ENCODE results near the gene TPK1. TPM values are rescaled to one million over a fixed set of nuclear protein-coding genes. Genes with fewer than 3 reads are reported as not detected.

Gene TPK1
- total and polyA plus RNA-seq, 12 donors, result 2.9 to 10.8 (median 6.4) TPM

- Histone ChIP-seq H3K27ac (no peak overlapping the region), H3K4me1 (no peaks in the 10 kb centered on the region), H3K9me3 (peaks cover 0 to 26% (median 0%) of the 10 kb centered on the region in 11 donors), H3K4me3 (no peak overlapping the region), H3K27me3 (no peaks in the 10 kb centered on the region), H3K36me3 (no peaks in the 10 kb centered on the region)
- TF ChIP-seq CTCF (IDR thresholded peaks at IDR 0.05), result no peak
- intact Hi-C loops (cut with DNase I), result no loop called here
- WGBS, 2 donors, result 67 to 73% methylated on average over 3 of the region's 3 CpGs
- no peak for DNase-seq
- no peak for ATAC-seq
Measured at GRCh38 chr7:144529269-144529926, 306.5 kb downstream of the TPK1 start.

DNA sequence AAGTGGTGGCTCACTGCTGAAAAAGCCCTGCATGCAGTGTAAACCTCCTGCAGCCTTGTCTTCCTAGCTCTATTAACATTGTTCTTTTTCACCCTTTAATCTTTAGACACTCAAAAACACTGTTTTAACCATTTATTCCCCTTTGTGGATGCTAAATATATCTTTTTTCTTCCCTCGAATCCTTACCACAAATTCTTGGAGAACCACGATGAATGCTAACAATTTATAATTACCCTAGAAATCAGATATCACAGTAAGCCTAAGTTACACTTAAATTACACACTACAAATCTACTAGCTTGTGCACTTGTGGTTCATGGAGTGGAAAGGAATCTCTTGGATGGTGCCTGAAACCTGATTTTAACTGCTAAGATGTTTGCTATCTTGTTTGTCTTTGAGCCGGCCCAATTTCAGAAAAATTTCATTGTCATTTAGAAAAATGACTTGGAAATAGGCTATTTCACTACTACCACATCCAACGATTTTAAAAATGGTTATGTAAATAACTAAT, 307.3 kb downstream of the TPK1 start:
- 89 to 90% methylated on average over 4 of the region's 4 CpGs for WGBS, 2 donors
- TF ChIP-seq CTCF (IDR thresholded peaks at IDR 0.05), result no peak
- intact Hi-C loops (cut with DNase I), result no loop called here
- H3K27ac ChIP-seq, result no peak overlapping the region
- H3K4me3 ChIP-seq, result no peak overlapping the region
- ATAC-seq, result no peak
- peaks cover 0 to 25% (median 0%) of the 10 kb centered on the region in 11 donors for H3K9me3 ChIP-seq
- H3K4me1 ChIP-seq, result no peaks in the 10 kb centered on the region
- H3K36me3 ChIP-seq, result no peaks in the 10 kb centered on the region
- no peaks in the 10 kb centered on the region for H3K27me3 ChIP-seq
- no peak for DNase-seq

DNA sequence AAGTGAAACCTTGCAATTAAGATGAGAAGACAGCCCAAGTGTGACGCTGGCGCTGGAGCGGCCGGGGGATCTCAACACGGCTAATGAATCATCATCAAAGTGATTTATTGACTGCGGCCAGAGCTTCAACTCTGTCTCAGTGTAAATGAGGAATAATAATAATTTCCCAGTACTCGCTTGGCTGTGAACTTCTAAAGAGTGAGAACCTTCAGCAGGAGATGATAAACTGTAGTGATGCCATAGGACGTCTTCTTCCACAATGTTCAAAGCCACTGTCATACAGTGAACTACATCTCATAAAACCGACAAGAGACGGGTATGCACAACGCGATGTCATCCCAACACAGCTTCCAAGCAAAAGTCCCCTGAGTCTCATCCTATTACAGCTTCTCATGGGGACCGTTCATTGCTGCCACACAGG, 308.8 kb downstream of the TPK1 start:
- Histone ChIP-seq H3K27me3 (no peaks in the 10 kb centered on the region), H3K9me3 (peaks cover 0 to 9% (median 0%) of the 10 kb centered on the region in 11 donors), H3K4me1 (no peaks in the 10 kb centered on the region), H3K36me3 (no peaks in the 10 kb centered on the region), H3K27ac (no peak overlapping the region), H3K4me3 (no peak overlapping the region)
- TF ChIP-seq CTCF (IDR thresholded peaks at IDR 0.05), result no peak
- 85 to 87% methylated on average over 13 of the region's 13 CpGs for WGBS, 2 donors
- intact Hi-C loops (cut with DNase I), result no loop called here
- DNase-seq (no peak), ATAC-seq (no peak)

GRCh38 chr7:144525956-144526355, 309.9 kb downstream of the TPK1 start:
- no peaks in the 10 kb centered on the region for H3K36me3 ChIP-seq
- intact Hi-C loops (cut with DNase I), result no loop called here

More at GRCh38 chr7:144525956-144526355, 309.9 kb downstream of the TPK1 start:
- no peaks in the 10 kb centered on the region for H3K27me3 ChIP-seq
- no peak for DNase-seq
- no peaks in the 10 kb centered on the region for H3K4me1 ChIP-seq
- WGBS, 2 donors, result 46 to 69% methylated on average over 1 of the region's 1 CpG
- H3K27ac ChIP-seq, result no peak overlapping the region
- no peaks in the 10 kb centered on the region for H3K9me3 ChIP-seq
- H3K4me3 ChIP-seq, result no peak overlapping the region
- no peak for TF ChIP-seq CTCF (IDR thresholded peaks at IDR 0.05)
- ATAC-seq, result no peak

Data from heart right ventricle (tissue), 16 donors.